Mammary epithelial cell (primary cell): ENCODE results near the gene LHX3.

Experiments
- CTCF ChIP-seq, 2 donors: IDR thresholded peaks in 1 of 2; conservative IDR thresholded peaks in 1 of 2; 2 replicates each; pipeline ENCODE4 v1.5.1; 2011 to 2012; ENCODE audit warnings: inconsistent platforms in 2 of 2, low read length in 2 of 2, mild to moderate bottlenecking in 2 of 2, control low read depth in 1 of 2, low read depth in 1 of 2; ENCODE audit not compliant: insufficient read depth in 1 of 2; ENCODE audit errors: extremely low read depth in 1 of 2
- EZH2 ChIP-seq: IDR thresholded peaks from 2 replicates; pipeline ENCODE4 v1.6.1; 2012; ENCODE audit warnings: low read length, inconsistent platforms, borderline replicate concordance

DNA sequence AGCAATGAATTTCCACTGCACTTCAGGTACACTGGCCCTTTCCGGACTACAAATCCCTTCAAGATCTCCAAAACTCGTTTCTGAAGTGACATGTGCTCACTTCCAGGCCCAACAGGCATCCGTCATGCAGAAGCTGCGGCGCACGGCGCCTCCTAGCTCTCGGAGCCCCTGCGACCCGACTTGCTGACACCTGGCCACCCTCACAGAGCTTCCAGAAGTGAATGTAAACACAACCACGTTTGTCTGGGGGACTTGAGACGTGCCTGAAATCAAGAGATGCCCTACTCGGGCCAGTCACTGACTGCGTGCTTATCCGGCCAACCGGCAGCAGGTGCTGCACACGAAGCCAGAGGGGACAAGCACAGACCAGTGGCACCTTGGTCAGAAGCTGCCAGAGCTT lies 4.9 kb upstream of the LHX3 start:
- TF ChIP-seq CTCF (conservative IDR thresholded peaks at IDR 0.05 in 1 of 2, IDR thresholded peaks at IDR 0.05 in 1 of 2; ENCODE audit: extremely low read depth in 1 of 2, insufficient read depth in 1 of 2, low read depth in 1 of 2, low read length in 2 of 2) (no peak), EZH2 (no peak)
